ENCODE results near the gene HMG20A.

GRCh38 chr15:77454951-77455350 lies 34.3 kb downstream of the HMG20A start:
- TF ChIP-seq CTCF (IDR thresholded peaks at IDR 0.05), result no peak
- no peak for TF ChIP-seq GTF2I (CRISPR knock-in tag; conservative IDR thresholded peaks at IDR 0.05)
- no peak for TF ChIP-seq NFYB (CRISPR knock-in tag; conservative IDR thresholded peaks at IDR 0.05; ENCODE audit: low read depth)
- TF ChIP-seq FOXJ3 (CRISPR knock-in tag; IDR thresholded peaks at IDR 0.05; ENCODE audit: borderline replicate concordance), result no peak

Measured in WTC11 (cell line).